Fibroblast of the aortic adventitia (primary cell): ENCODE measurements around the gene MGAT4A. TPM values are rescaled to one million over a fixed set of nuclear protein-coding genes. Genes with fewer than 3 reads are reported as not detected.
"Not testable (repeated sequence)": the region's sequence is repeated elsewhere in the genome, so short reads cannot be mapped to it uniquely, and the experiment has no call there.

Experiments
- DNase-seq: peaks from one replicate; pipeline ENCODE4 v3.0.0-alpha.2; 2010; ENCODE audit warnings: low read depth
- H3K4me3 ChIP-seq: 2 replicates; pipeline ENCODE4 v1.5.1; 2011; ENCODE audit warnings: low read depth, mild to moderate bottlenecking, control low read depth, low read length, moderate library complexity
- total RNA-seq: library from RNA; depleted of rRNA; stranded (reverse); fragments of >200 nt; gene quantifications from 2 replicates; pipeline ENCODE4 v1.2.3, GENCODE V29; 2012; ENCODE audit warnings: low replicate concordance
- TF ChIP-seq, protein P1 (sequence below): IDR thresholded peaks from 2 replicates; pipeline ENCODE4 v1.5.1; 2011; ENCODE audit warnings: mild to moderate bottlenecking, low read length, control low read depth, inconsistent platforms; ENCODE audit not compliant: insufficient read depth

The MGAT4A gene
- total RNA-seq, 1 donor = 0.36 TPM

DNA sequence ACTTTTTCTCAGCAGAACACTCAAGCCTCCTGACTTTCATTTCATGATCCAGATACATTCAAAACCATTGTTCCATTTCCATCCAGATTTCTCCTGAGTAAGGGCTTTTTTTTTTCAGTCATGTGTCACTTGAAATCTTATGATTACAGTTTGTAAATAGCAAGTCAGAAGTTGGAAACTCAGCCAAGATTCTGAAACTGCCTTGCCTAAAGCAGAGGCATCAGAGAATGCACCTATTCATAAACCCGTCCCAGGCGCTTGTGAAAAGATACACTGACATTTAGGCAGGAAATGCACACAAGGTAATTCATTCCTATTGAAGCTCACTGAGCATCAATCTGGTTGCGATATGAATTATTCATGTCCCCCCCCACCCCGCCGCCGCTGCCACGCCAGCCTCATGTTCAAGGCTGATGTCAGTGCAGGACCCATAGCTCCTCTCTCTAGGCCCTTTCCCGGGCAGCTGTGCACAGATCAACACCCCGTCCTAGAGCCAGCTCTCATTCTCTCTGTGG lies 30.4 kb upstream of the MGAT4A start:
- DNase-seq = no peak
- H3K4me3 ChIP-seq = no peak overlapping the region
- TF ChIP-seq, protein P1, sequence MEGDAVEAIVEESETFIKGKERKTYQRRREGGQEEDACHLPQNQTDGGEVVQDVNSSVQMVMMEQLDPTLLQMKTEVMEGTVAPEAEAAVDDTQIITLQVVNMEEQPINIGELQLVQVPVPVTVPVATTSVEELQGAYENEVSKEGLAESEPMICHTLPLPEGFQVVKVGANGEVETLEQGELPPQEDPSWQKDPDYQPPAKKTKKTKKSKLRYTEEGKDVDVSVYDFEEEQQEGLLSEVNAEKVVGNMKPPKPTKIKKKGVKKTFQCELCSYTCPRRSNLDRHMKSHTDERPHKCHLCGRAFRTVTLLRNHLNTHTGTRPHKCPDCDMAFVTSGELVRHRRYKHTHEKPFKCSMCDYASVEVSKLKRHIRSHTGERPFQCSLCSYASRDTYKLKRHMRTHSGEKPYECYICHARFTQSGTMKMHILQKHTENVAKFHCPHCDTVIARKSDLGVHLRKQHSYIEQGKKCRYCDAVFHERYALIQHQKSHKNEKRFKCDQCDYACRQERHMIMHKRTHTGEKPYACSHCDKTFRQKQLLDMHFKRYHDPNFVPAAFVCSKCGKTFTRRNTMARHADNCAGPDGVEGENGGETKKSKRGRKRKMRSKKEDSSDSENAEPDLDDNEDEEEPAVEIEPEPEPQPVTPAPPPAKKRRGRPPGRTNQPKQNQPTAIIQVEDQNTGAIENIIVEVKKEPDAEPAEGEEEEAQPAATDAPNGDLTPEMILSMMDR = no peak

DNA sequence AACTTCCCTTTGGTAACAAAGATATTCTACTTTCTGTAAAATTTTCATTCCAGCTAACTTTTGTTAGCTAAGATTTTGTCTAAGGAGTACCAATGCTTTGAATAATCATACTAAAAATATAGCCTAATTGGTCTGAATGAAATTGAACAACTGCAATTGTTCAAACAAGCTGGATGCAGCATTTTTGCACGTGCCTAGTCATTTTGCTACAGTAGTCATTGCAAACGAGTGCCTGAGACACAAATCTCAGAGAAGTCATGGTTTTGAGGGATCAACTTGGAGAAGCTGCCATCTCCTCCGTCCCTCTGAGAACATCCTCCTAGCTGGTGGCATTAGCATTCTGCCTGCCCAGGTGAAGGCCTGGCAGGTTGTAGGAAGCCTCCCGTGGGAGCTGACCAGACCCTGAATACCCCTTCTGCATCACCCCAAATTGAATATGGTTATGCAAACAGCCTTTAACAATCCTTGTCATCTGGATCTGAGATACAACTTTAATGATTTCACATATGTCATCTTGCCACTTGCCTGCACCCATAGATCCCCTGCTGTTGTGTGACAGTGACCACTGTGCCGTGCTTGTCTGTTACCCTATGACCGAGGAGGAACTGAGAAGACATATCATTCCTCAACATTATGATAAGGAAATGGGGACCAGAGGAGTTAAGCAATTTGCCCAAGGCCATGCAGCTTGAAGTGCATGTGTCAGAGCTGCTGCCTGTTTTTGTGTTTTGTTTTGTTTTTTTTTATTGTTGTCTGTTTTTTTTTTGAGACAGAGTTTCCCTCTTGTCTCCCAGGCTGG lies 29.1 kb upstream of the MGAT4A start:
- no peak for DNase-seq
- no peak overlapping the region for H3K4me3 ChIP-seq
- TF ChIP-seq, protein P1 = no peak

DNA sequence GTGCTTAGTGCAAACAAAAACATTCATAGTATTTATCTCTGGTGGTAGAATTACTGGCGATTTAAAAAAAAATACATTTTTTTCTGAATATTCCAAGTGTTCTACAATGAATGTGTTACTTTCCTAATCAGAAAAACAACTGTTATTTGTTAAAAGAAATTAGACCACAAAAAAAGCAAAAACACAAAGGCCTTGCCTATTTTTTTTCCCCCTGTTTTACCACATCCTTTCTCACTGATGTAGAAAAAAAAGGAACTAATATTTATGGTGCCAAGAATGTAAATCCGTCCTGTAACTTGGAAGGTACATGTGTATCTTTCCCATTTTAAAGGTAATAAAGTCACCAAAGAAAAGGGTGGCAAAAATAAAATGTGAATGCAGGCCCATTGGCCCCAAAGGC lies 28.4 kb upstream of the MGAT4A start:
- DNase-seq = no peak
- no peak overlapping the region for H3K4me3 ChIP-seq
- TF ChIP-seq, protein P1 = no peak

DNA sequence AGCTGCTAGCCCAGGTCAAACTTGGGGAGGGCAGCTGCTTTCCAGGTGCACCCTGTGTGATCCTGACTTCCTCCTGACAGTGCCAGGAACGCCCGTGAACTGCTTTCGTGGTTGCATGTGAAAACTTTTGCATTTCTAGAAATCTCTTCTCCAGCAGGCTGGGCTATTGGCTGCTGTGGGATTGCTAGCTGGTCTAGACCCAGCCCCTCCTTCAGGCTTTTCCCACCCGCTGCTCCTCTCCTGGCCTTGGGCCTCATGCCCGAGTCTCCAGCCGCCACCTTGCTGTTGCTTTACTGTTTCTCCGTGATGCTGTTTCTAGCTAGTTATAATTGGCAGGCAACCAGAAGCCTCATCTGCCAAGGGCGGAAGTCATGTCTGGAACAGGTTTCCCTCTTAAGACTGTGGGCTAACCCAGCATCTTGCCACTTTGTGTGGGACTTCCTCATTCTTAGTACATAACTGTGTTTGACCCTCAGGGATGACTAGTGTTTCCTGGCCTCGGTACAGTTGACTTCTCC lies 27.0 kb upstream of the MGAT4A start:
- TF ChIP-seq, protein P1 = peak; percentile 10
- peak; percentile 97 for DNase-seq
- no peak overlapping the region for H3K4me3 ChIP-seq

DNA sequence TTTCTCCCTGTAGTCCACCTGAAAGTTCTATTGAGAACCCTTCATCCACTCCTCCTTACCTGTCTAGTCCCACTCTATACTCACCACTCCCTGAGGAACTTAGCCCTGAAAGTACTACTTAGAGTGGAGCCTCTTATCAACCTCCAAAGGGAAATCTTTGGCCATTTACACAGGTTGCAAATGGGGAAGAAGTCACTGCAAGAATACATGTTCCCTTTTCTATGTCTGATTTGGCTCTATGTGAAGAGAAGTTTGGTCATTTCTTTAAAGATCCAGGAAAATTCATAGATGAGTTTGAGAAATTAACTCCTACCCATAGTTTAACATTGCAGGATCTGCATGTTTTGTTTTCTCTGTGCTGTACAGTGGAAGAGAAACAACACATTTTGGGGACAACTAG lies 22.9 kb upstream of the MGAT4A start:
- TF ChIP-seq, protein P1 = no peak
- no peak for DNase-seq
- no peak overlapping the region for H3K4me3 ChIP-seq

DNA sequence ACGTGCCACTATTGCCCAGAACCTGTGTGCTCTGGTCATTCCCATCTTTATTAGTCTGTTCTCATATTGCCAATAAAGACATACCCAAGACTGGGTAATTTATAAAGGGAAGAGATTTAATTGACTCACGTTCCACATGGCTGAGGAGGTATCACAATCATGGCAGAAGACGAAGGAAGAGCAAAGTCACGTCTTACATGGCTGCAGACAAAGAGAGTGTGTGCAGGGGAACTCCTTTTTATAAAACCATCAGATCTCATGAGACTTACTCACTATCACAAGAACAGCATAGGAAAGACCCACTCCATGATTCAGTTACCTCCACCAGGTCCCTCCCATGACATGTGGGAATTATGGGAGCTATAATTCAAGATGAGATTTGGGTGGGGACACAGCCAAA lies 21.8 kb upstream of the MGAT4A start:
- not testable (repeated sequence) for H3K4me3 ChIP-seq, DNase-seq

DNA sequence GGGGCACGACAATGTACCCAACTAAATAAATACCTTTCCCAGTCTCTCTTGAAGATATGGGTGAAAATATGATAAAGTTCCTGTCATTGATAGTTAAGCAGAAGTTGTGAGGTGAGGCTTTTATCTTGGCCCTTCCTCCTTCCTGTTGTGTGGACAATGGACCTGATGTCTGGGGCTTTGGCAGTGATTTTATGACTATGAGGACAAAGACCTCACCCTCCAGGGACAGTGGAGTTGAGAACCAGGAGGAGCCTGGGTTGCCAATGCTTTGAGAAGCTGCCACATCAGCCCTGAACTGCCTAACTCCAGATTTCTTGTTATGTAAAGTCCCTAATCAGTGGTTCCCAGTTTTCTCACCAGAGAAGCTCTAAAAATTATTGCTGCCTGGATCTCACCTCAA lies 20.8 kb upstream of the MGAT4A start:
- TF ChIP-seq, protein P1 = no peak
- DNase-seq = no peak
- H3K4me3 ChIP-seq = no peak overlapping the region
